Parathyroid adenoma (tissue), 2 donors: ENCODE results near the gene INSC.
A peak's percentile ranks its signal among the peaks of the same experiment; 100 is the strongest.

ENCODE experiments used
- H2AFZ ChIP-seq: fragments of 300-600 bp; sonication (generic); one replicate; pipeline ENCODE4 v1.7.0; 2017; ENCODE audit warnings: antibody characterized with exemption, mild to moderate bottlenecking
- H3K27ac ChIP-seq: fragments of 300-600 bp; sonication (generic); one replicate; pipeline ENCODE4 v1.7.0; 2017
- H3K27me3 ChIP-seq: fragments of 300-600 bp; sonication (generic); one replicate; pipeline ENCODE4 v1.7.0; 2017; ENCODE audit warnings: low read length; ENCODE audit not compliant: control insufficient read depth, insufficient read depth
- H3K36me3 ChIP-seq: fragments of 300-600 bp; sonication (generic); one replicate; pipeline ENCODE4 v1.7.0; 2017; ENCODE audit warnings: low read length; ENCODE audit not compliant: control insufficient read depth, insufficient read depth
- H3K4me1 ChIP-seq: fragments of 300-600 bp; sonication (generic); one replicate; pipeline ENCODE4 v1.7.0; 2017; ENCODE audit warnings: control low read depth
- H3K4me2 ChIP-seq: fragments of 300-600 bp; sonication (generic); one replicate; pipeline ENCODE4 v1.7.0; 2017; ENCODE audit warnings: low read length
- H3K4me3 ChIP-seq: fragments of 300-600 bp; sonication (generic); one replicate; pipeline ENCODE4 v1.7.0; 2017; ENCODE audit warnings: low read depth, low read length
- H3K79me2 ChIP-seq: fragments of 300-600 bp; sonication (generic); one replicate; pipeline ENCODE4 v1.7.0; 2017; ENCODE audit warnings: control low read depth
- H3K9ac ChIP-seq: fragments of 300-600 bp; sonication (generic); one replicate; pipeline ENCODE4 v1.7.0; 2017; ENCODE audit warnings: mild to moderate bottlenecking
- H3K9me3 ChIP-seq: fragments of 300-600 bp; sonication (generic); one replicate; pipeline ENCODE4 v1.7.0; 2017; ENCODE audit warnings: low read length; ENCODE audit not compliant: control insufficient read depth
- TF ChIP-seq, protein P1 (sequence below): fragments of 300-600 bp; sonication (generic); IDR thresholded peaks from one replicate; pipeline ENCODE4 v1.7.0; 2017; ENCODE audit warnings: antibody characterized with exemption, mild to moderate bottlenecking
- donor health status: primary hyperparathyroidism.

INSC gene

DNA sequence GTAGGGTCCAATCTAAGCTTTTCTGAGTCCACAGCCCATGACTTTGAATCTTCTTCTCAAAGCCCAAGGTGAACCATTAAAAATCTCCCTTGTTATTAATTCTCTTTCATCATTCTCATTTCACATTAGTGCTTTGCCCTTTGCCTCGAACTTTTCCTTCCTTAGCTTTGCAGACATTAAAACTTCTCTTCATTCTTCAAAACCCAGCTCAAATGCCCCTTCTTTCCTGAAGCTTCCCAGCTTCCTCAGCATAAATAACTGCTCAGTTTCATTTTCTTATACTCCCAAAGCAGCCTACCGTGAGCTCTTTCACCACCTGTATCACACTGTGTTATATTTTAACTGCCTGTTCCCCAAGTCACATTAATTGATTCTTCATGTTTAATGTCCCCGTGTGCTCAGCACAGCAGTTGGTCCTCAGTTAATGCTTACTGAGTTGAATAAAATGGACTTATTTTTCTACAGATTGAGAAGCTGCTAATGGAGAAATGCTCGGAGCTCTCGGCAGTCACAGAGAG is 62.0 kb downstream of the INSC start:
- H3K9ac ChIP-seq = no peak overlapping the region
- H2AFZ ChIP-seq = no peak overlapping the region
- H3K4me2 ChIP-seq = no peak overlapping the region
- H3K79me2 ChIP-seq = no peaks in the 10 kb centered on the region
- H3K36me3 ChIP-seq = no peaks in the 10 kb centered on the region
- no peaks in the 10 kb centered on the region for H3K27me3 ChIP-seq
- TF ChIP-seq, protein P1, sequence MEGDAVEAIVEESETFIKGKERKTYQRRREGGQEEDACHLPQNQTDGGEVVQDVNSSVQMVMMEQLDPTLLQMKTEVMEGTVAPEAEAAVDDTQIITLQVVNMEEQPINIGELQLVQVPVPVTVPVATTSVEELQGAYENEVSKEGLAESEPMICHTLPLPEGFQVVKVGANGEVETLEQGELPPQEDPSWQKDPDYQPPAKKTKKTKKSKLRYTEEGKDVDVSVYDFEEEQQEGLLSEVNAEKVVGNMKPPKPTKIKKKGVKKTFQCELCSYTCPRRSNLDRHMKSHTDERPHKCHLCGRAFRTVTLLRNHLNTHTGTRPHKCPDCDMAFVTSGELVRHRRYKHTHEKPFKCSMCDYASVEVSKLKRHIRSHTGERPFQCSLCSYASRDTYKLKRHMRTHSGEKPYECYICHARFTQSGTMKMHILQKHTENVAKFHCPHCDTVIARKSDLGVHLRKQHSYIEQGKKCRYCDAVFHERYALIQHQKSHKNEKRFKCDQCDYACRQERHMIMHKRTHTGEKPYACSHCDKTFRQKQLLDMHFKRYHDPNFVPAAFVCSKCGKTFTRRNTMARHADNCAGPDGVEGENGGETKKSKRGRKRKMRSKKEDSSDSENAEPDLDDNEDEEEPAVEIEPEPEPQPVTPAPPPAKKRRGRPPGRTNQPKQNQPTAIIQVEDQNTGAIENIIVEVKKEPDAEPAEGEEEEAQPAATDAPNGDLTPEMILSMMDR = no peak
- H3K4me3 ChIP-seq = no peak overlapping the region
- H3K9me3 ChIP-seq = no peaks in the 10 kb centered on the region
- H3K4me1 ChIP-seq = no peaks in the 10 kb centered on the region
- H3K27ac ChIP-seq = no peak overlapping the region

DNA sequence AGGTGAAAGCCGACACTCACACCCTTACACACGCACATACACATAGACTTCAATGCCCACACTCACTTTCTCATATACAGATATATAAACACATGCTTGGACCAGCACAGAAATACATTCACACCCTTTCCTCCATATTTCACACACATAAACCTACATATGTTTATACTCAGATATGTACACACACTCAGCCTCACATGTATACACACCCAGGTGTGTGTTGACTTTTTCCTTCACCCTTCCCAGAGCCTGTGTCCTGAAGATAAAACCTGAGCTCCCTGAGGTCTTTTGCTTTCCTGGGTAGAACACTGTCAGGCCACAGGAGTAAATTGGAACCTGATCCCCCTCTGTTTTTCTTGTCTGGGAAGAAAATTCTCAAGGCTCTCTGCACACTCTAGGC is 62.8 kb downstream of the INSC start:
- Histone ChIP-seq H3K79me2 (no peaks in the 10 kb centered on the region), H2AFZ (peak overlapping the region; percentile 62), H3K4me3 (no peak overlapping the region), H3K27me3 (no peaks in the 10 kb centered on the region), H3K27ac (no peak overlapping the region), H3K9ac (no peak overlapping the region), H3K9me3 (no peaks in the 10 kb centered on the region), H3K4me2 (no peak overlapping the region), H3K4me1 (no peaks in the 10 kb centered on the region), H3K36me3 (no peaks in the 10 kb centered on the region)
- TF ChIP-seq, protein P1 = no peak

DNA sequence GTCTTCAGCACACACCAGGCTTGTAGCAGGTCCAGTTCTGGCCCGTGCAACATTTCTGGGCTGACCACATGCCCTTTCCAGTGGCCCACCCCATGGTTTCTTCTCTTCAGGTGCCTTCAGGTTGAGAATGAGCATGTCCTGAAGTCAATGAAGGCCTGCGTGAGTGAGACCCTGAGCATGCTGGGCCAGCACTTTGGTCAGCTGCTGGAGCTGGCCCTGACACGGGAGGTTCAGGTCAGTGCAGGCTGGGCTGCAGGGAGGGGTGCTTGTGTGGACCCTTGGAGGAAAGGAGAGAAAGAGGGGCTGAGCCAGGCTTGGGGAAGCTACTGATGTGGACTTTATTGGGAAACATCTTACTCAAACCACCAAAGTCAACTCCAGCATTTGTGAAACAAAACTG is 63.5 kb downstream of the INSC start:
- Histone ChIP-seq H3K4me1 (no peaks in the 10 kb centered on the region), H3K4me2 (no peak overlapping the region), H2AFZ (peak overlapping the region; percentile 62), H3K9ac (no peak overlapping the region), H3K79me2 (no peaks in the 10 kb centered on the region), H3K36me3 (no peaks in the 10 kb centered on the region), H3K27me3 (no peaks in the 10 kb centered on the region), H3K9me3 (no peaks in the 10 kb centered on the region), H3K4me3 (no peak overlapping the region), H3K27ac (no peak overlapping the region)
- TF ChIP-seq, protein P1 = no peak

DNA sequence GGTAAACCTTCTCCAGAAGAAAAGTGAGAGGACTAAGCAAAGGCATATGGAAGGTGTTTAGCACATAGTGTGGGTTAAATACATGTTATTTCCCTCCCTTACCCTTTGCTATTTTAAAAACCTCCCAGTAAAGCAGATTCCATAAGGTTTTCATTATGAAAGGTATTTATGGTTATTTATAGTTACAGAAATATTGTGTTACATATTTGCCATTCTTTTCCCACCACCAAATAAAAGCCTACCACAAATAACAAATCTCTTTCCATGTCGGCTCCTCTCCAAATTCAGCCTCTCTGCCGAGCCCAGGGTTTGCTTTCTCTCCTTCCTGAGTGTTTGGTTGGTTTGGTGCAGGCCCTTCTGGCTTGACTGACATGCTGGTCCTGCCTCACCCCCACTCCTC is 64.4 kb downstream of the INSC start:
- no peaks in the 10 kb centered on the region for H3K27me3 ChIP-seq
- no peak overlapping the region for H3K27ac ChIP-seq
- H3K4me1 ChIP-seq = no peaks in the 10 kb centered on the region
- no peak overlapping the region for H3K4me3 ChIP-seq
- H2AFZ ChIP-seq = peak overlapping the region; percentile 22
- H3K9ac ChIP-seq = no peak overlapping the region
- TF ChIP-seq, protein P1 = no peak
- H3K79me2 ChIP-seq = no peaks in the 10 kb centered on the region
- H3K4me2 ChIP-seq = no peak overlapping the region
- no peaks in the 10 kb centered on the region for H3K36me3 ChIP-seq
- no peaks in the 10 kb centered on the region for H3K9me3 ChIP-seq

DNA sequence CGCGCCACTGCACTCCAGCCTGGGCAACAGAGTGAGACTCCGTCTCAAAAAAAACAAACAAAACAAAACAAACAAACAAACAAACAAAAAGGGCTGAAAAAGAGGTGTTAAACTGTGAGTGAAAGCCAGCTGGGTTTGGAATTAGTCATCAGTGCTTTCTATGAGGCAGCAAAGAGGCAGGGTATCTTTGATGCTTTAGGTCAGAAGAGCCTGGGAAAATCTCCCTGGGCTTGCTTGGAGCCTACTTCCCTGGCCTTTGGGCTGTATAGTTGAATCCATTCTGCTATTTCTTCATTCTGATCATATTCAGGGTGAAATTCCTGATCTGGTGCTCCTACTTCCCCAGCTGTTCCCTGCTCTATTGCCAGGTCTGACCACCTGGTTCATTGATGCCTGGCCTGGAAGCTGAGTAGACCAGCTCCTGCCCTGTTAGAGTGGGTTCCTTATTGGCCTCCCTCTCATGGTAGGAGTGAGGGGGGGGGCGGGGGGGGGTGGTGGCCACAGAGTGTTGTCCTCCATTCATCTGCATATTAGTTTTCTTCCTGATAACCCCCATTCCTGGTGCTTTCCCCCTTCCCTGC is 65.6 kb downstream of the INSC start:
- TF ChIP-seq, protein P1 = no peak

More for the DNA sequence above, 65.6 kb downstream of the INSC start:
- Histone ChIP-seq H3K36me3 (no peaks in the 10 kb centered on the region), H3K79me2 (no peaks in the 10 kb centered on the region), H3K9me3 (no peaks in the 10 kb centered on the region), H3K9ac (no peak overlapping the region), H3K4me1 (no peaks in the 10 kb centered on the region), H3K27ac (no peak overlapping the region), H2AFZ (no peak overlapping the region), H3K27me3 (no peaks in the 10 kb centered on the region), H3K4me3 (no peak overlapping the region), H3K4me2 (no peak overlapping the region)
